MM.1S (cell line): ENCODE data around the gene C2orf42.
A peak's percentile ranks its signal among the peaks of the same experiment; 100 is the strongest.

ENCODE experiments used
- DNase-seq: peaks from one replicate; pipeline ENCODE4 v3.0.0-alpha.2; 2015
- H2AFZ ChIP-seq: fragments of 300-600 bp; sonication (generic); 2 replicates; pipeline ENCODE4 v1.6.0; 2016; ENCODE audit warnings: antibody characterized with exemption, low read length
- H3F3A ChIP-seq: fragments of 300-600 bp; sonication (generic); 2 replicates; pipeline ENCODE4 v1.6.1; 2016; ENCODE audit warnings: mild to moderate bottlenecking, antibody characterized with exemption, low read length, moderate library complexity, mixed read lengths; ENCODE audit not compliant: insufficient read depth
- H3K27ac ChIP-seq: fragments of 300-600 bp; sonication (generic); 2 replicates; pipeline ENCODE4 v1.5.1; 2016; ENCODE audit warnings: mild to moderate bottlenecking, low read length
- H3K27me3 ChIP-seq: fragments of 300-600 bp; sonication (generic); replicated peaks from 2 replicates; pipeline ENCODE4 v1.6.0; 2016; ENCODE audit warnings: low read length; ENCODE audit not compliant: insufficient read depth
- H3K36me3 ChIP-seq: fragments of 300-600 bp; sonication (generic); replicated peaks from 2 replicates; pipeline ENCODE4 v1.6.1; 2016; ENCODE audit warnings: mild to moderate bottlenecking, low read length, mixed read lengths; ENCODE audit not compliant: insufficient read depth
- H3K4me1 ChIP-seq: fragments of 300-600 bp; sonication (generic); 2 replicates; pipeline ENCODE4 v1.6.1; 2016; ENCODE audit warnings: low read length, mixed read lengths
- H3K4me2 ChIP-seq: fragments of 300-600 bp; sonication (generic); 2 replicates; pipeline ENCODE4 v1.6.0; 2016; ENCODE audit warnings: low read depth, low read length
- H3K4me3 ChIP-seq: fragments of 300-600 bp; sonication (generic); 2 replicates; pipeline ENCODE4 v1.5.1; 2016; ENCODE audit warnings: low read length, mixed read lengths
- H3K79me2 ChIP-seq: fragments of 300-600 bp; sonication (generic); 2 replicates; pipeline ENCODE4 v1.6.1; 2016; ENCODE audit warnings: mixed run types, low read length, mixed read lengths
- H3K9ac ChIP-seq: fragments of 300-600 bp; sonication (generic); 2 replicates; pipeline ENCODE4 v1.6.1; 2016; ENCODE audit warnings: low read length, mixed read lengths
- H3K9me2 ChIP-seq: fragments of 300-600 bp; sonication (generic); replicated peaks from 2 replicates; pipeline ENCODE4 v1.6.1; 2016; ENCODE audit warnings: mild to moderate bottlenecking, low read length, mixed read lengths; ENCODE audit not compliant: insufficient read depth
- H3K9me3 ChIP-seq: fragments of 300-600 bp; sonication (generic); replicated peaks from 2 replicates; pipeline ENCODE4 v1.6.1; 2016; ENCODE audit warnings: mild to moderate bottlenecking, low read length, mixed read lengths; ENCODE audit not compliant: insufficient read depth
- H4K20me1 ChIP-seq: fragments of 300-600 bp; sonication (generic); 2 replicates; pipeline ENCODE4 v1.6.1; 2016; ENCODE audit warnings: mild to moderate bottlenecking, low read length, moderate library complexity, mixed read lengths; ENCODE audit not compliant: insufficient read depth
- EZH2 ChIP-seq: fragments of 300-600 bp; sonication (generic); optimal IDR thresholded peaks from 2 replicates; pipeline ENCODE3; 2017; ENCODE audit warnings: low read depth, mild to moderate bottlenecking, antibody characterized with exemption, low read length, mixed read lengths
- EZH2phosphoT487 ChIP-seq: fragments of 300-600 bp; sonication (generic); IDR thresholded peaks from 2 replicates; pipeline ENCODE4 v1.6.1; 2018; ENCODE audit warnings: antibody characterized with exemption, low read length
- TF ChIP-seq, protein P1 (sequence below): fragments of 300-600 bp; sonication (generic); IDR thresholded peaks from 2 replicates; pipeline ENCODE4 v1.5.1; 2016; ENCODE audit warnings: antibody characterized with exemption, low read length, mixed read lengths

Gene C2orf42

DNA sequence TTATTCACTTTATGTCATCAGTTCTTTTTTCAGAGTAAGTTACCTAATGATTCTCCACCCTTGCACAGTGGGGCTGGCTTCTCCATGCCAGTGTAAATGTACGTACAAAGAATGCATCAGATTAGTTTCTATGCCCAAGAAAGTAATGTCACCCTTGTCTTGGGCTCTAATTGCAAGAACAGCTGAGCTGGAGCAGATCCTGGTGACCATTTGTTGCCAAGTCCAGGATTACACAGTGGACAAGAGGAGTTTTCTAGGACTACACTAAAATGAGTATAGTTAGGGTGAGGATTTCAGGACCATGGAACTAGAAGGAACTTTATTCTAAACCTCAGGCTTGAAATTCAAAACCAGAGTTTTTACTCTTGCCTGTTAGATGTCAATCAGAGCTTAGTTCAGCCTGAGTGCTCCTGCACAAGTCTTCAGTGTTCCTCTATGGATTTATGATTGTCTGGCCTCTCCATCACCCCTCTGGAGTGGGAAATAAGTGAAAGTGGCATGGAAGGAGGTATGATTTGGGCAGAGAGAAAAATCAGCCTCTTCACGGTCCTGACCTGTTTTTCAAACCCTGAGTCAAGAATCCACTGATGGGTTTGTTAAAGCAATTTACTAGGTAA lies 73.8 kb downstream of the C2orf42 start:
- Histone ChIP-seq H3F3A (peaks cover 31% of the 10 kb centered on the region), H4K20me1 (no peaks in the 10 kb centered on the region), H3K4me3 (no peak overlapping the region), H3K79me2 (no peaks in the 10 kb centered on the region), H3K9me2 (no peaks in the 10 kb centered on the region), H3K36me3 (no peaks in the 10 kb centered on the region), H3K9ac (no peak overlapping the region; the same call in 1 of the 2 replicates), H2AFZ (peak overlapping the region; percentile 80), H3K9me3 (no peaks in the 10 kb centered on the region), H3K4me2 (peak overlapping the region; percentile 91), H3K27ac (peak overlapping the region; percentile 94; the same call in 1 of the 2 replicates), H3K4me1 (peaks cover 35% of the 10 kb centered on the region), H3K27me3 (no peaks in the 10 kb centered on the region)
- no peak for DNase-seq
- TF ChIP-seq EZH2 (no peak), EZH2phosphoT487 (no peak)
- TF ChIP-seq, protein P1, sequence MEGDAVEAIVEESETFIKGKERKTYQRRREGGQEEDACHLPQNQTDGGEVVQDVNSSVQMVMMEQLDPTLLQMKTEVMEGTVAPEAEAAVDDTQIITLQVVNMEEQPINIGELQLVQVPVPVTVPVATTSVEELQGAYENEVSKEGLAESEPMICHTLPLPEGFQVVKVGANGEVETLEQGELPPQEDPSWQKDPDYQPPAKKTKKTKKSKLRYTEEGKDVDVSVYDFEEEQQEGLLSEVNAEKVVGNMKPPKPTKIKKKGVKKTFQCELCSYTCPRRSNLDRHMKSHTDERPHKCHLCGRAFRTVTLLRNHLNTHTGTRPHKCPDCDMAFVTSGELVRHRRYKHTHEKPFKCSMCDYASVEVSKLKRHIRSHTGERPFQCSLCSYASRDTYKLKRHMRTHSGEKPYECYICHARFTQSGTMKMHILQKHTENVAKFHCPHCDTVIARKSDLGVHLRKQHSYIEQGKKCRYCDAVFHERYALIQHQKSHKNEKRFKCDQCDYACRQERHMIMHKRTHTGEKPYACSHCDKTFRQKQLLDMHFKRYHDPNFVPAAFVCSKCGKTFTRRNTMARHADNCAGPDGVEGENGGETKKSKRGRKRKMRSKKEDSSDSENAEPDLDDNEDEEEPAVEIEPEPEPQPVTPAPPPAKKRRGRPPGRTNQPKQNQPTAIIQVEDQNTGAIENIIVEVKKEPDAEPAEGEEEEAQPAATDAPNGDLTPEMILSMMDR = no peak

DNA sequence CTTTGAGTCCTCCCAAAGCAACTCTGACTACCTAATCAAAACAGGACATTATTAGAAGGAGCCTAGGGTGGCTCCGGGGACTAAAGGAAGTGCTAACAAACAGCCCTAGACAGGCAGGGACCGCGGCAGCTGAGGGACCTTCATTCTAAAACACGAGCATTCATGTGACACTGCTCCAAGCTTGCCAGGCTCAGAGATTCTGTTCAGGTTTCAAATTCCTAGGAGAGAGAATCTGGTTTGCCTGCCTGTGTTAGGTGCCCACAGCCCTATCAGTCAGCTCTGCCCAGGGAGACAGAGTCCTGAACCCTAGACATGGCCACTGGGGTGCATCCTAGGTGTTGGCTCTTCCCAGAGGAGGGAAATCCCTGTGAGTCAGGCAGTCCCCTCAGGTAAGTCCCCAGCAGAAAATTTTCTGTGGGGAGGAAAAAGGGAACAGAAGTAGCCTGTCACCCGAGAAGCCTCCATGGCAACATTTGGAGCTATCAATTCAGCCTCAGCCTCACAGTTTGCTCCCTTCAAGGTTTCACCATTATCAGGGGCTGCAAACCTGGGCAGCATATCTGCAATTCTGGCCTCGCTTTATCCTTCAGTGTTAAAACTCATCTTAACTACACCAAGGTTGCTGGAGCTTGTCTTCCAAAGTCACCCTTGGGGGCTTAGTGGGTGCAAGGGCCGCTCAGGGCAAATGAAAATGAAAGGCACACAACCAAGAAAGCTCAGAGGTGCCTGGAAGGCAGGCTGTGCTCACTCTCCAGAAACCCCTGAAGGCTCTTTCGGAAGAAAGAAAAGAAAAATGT lies 75.0 kb downstream of the C2orf42 start:
- Histone ChIP-seq H3K4me1 (peaks cover 35% of the 10 kb centered on the region), H3F3A (peaks cover 30% of the 10 kb centered on the region), H4K20me1 (no peaks in the 10 kb centered on the region), H3K36me3 (no peaks in the 10 kb centered on the region), H2AFZ (peak overlapping the region; percentile 80), H3K27me3 (no peaks in the 10 kb centered on the region), H3K27ac (peak overlapping the region; percentile 94), H3K9me2 (no peaks in the 10 kb centered on the region), H3K4me2 (peak overlapping the region; percentile 91), H3K4me3 (peak overlapping the region; percentile 52), H3K9me3 (no peaks in the 10 kb centered on the region), H3K9ac (peak overlapping the region; percentile 66), H3K79me2 (no peaks in the 10 kb centered on the region)
- TF ChIP-seq EZH2phosphoT487 (no peak), EZH2 (no peak)
- TF ChIP-seq, protein P1 = no peak
- peak; percentile 69 for DNase-seq

DNA sequence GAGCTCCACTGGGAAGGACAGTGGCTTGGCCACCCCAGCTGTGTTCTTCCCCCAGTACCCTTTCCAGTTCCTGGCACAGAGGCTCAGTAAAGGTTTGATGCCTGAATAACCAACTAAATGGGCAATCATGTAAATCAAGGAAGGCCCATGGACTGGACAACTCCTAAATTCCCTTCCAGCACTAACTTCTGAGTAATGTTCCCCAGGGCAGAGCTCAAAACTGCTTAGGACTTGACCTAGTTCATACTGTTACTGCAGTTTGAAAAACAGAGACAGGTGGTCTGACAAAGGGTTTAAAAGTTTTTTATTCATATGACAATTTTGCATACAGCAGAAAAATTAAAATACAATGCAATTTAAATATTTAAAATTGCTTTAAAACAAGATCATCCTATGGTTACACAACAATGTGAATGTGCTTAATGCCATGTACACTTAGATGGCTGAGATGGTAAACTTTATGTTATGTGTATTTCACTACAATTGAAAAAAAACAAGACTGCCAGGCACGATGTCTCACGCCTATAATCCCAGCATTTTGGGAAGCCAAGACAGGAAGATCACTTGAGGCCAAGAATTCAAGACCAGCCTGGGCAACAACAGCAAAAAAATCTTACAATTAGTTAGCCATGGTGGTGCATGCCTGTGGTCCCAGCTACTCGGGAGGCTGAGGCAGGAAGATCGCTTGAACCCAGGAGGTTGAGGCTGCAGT lies 77.3 kb downstream of the C2orf42 start:
- no peak overlapping the region for H3K9ac ChIP-seq
- H3K27ac ChIP-seq = no peak overlapping the region
- no peak for TF ChIP-seq EZH2phosphoT487
- TF ChIP-seq, protein P1 = no peak
- no peak for TF ChIP-seq EZH2

More for the DNA sequence above, 77.3 kb downstream of the C2orf42 start:
- Histone ChIP-seq H3K9me3 (no peaks in the 10 kb centered on the region), H3K9me2 (no peaks in the 10 kb centered on the region), H3K4me3 (no peak overlapping the region), H3K4me2 (no peak overlapping the region), H3K27me3 (no peaks in the 10 kb centered on the region), H3K36me3 (no peaks in the 10 kb centered on the region), H3K4me1 (peaks cover 34% of the 10 kb centered on the region), H3F3A (peaks cover 41% of the 10 kb centered on the region), H2AFZ (no peak overlapping the region), H4K20me1 (no peaks in the 10 kb centered on the region), H3K79me2 (no peaks in the 10 kb centered on the region)
- DNase-seq = no peak
